ENCODE results near the gene TMPRSS4.

- TF ChIP-seq CTCF (IDR thresholded peaks at IDR 0.05) (no peak), ZNF416 (CRISPR knock-in tag; IDR thresholded peaks at IDR 0.05) (peak; percentile 87), PREB (CRISPR knock-in tag; IDR thresholded peaks at IDR 0.05; ENCODE audit: borderline replicate concordance) (no peak), ESRRA (CRISPR knock-in tag; IDR thresholded peaks at IDR 0.05; ENCODE audit: borderline replicate concordance) (no peak), E2F4 (CRISPR knock-in tag; IDR thresholded peaks at IDR 0.05; ENCODE audit: borderline replicate concordance, low read depth) (no peak), CREM (CRISPR knock-in tag; IDR thresholded peaks at IDR 0.05) (no peak), GABPB1 (CRISPR knock-in tag; IDR thresholded peaks at IDR 0.05) (no peak), KAT7 (CRISPR knock-in tag; IDR thresholded peaks at IDR 0.05; ENCODE audit: borderline replicate concordance) (no peak), ZNF263 (CRISPR knock-in tag; IDR thresholded peaks at IDR 0.05; ENCODE audit: low read depth) (no peak), MAX (CRISPR knock-in tag; IDR thresholded peaks at IDR 0.05) (no peak), ZNF317 (CRISPR knock-in tag; IDR thresholded peaks at IDR 0.05; ENCODE audit: borderline replicate concordance, low read depth) (no peak), TEAD1 (CRISPR knock-in tag; IDR thresholded peaks at IDR 0.05) (no peak), ZNF232 (CRISPR knock-in tag; IDR thresholded peaks at IDR 0.05) (no peak)
These were observed 49.4 kb downstream of the TMPRSS4 start for GRCh38 chr11:118126082-118126838.

Data from WTC11 (cell line).